ENCODE measurements around the gene SMG9.

DNA sequence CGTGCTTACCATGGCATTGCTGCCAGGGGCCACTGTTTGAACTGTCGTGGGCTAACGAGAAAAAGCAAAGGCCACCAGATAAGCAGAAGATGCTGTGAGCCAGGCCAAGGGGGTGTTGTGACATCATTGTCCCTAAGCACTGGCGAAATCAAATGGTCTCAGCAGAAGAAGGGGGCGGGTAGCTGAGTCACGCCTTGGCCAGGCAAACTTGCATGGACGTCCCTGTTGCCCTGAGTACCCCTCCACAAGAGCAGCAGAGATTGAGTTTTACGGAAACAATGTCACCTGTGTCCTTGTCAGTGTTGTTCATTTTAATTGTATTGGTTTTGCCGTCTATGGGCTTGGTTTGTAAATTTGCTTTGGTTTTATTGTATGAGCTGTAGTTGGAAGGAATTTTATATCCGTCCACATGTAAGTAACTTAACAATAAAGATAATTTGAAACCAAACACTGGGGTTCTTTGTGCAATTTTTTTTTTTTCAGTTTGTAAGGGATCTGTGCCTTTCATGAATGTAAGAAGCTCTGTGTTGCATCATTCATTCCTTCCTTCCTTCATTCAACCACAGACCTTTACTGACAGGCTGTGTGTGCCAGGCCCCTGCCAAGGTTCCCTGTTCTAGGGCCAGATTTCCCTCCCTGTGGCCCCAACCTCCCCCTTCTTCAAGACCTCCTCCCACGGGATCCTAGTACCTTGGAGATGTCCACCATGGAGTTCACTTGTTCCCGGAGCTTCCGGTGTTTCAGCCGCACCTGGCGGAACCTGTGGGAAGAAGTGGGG is 13.7 kb upstream of the SMG9 start:
- TF ChIP-seq EZH2 (IDR thresholded peaks at IDR 0.05; ENCODE audit: low read length, missing control alignments) (no peak), CTCF (conservative IDR thresholded peaks at IDR 0.05 in 1 of 2, IDR thresholded peaks at IDR 0.05 in 1 of 2; ENCODE audit: low read depth in 1 of 2, low read length in 2 of 2) (no peak)

Measured in fibroblast of lung (primary cell).